Measurements from ENCODE around the gene SH3RF1. TPM values are rescaled to one million over a fixed set of nuclear protein-coding genes. Genes with fewer than 3 reads are reported as not detected.

Gene SH3RF1
- total and polyA plus RNA-seq, 2 experiments from 2014 or later: 7.8 to 12.4 TPM

DNA sequence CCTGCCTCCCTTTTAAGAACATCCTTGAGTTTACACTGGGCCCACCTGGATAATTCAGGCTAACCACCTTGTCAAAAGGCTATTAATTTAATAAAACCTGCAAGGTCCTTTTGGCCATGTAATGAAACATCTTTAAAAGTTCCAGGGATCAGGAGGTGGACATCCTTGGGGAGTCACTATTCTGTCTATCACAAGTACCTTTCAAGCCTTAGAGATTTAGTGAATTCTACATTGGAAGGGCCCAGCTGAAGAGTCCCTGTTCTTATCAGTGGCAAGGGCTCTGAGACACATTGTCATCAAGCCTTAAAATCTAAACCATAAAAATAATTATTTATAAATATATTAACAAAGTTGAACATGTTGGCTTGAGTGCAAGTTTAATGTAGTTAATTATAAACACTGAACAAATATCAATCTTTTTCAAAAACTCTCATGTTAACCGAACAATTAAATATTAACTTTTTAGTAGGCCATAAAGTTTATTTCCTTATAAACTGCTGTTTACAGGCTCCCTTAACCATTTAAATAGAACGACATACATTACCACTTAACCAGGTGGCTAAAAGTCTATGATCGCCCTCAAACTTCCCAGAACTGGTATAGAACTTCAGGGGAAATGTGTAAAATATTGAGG is 156.3 kb downstream of the SH3RF1 start:
- H3K4me1 Mint-ChIP-seq: peaks cover 17% of the 10 kb centered on the region
- no peaks in the 10 kb centered on the region for H3K27me3 Mint-ChIP-seq (ENCODE audit: insufficient read depth, low read depth, poor library complexity)
- Histone ChIP-seq H4K20me1 (replicated peaks; ENCODE audit: insufficient read depth) (no peaks in the 10 kb centered on the region), H3F3A (replicated peaks; ENCODE audit: low read depth) (no peaks in the 10 kb centered on the region), H3K27ac (ENCODE audit: low read depth) (no peak overlapping the region), H3K36me3 (ENCODE audit: insufficient read depth) (peaks cover 3% of the 10 kb centered on the region; the same call in 1 of the 2 replicates), H3K4me2 (no peak overlapping the region), H3K4me1 (ENCODE audit: insufficient read depth) (peaks cover 16% of the 10 kb centered on the region), H3K4me3 (no peak overlapping the region), H3K79me2 (replicated peaks; ENCODE audit: insufficient read depth) (no peaks in the 10 kb centered on the region), H3K27me3 (ENCODE audit: insufficient read depth) (no peaks in the 10 kb centered on the region), H3K9me2 (ENCODE audit: insufficient read depth) (peaks cover 3% of the 10 kb centered on the region; the same call in 1 of the 2 replicates), H2AFZ (no peak overlapping the region)
- no peaks in the 10 kb centered on the region for H3K9me3 Mint-ChIP-seq
- TF ChIP-seq JUNB (IDR thresholded peaks at IDR 0.05; ENCODE audit: unreplicated experiment): no peak
- TF ChIP-seq ZNF331 (CRISPR knock-in tag; IDR thresholded peaks at IDR 0.05; ENCODE audit: low read depth): no peak
- no peak for ATAC-seq
- peaks cover 37% of the 10 kb centered on the region for H3K36me3 Mint-ChIP-seq (ENCODE audit: low read depth)
- no peak for DNase-seq (ENCODE audit: low spot score)
- H3K27ac Mint-ChIP-seq: no peak overlapping the region
- no peak overlapping the region for H3K4me3 Mint-ChIP-seq

DNA sequence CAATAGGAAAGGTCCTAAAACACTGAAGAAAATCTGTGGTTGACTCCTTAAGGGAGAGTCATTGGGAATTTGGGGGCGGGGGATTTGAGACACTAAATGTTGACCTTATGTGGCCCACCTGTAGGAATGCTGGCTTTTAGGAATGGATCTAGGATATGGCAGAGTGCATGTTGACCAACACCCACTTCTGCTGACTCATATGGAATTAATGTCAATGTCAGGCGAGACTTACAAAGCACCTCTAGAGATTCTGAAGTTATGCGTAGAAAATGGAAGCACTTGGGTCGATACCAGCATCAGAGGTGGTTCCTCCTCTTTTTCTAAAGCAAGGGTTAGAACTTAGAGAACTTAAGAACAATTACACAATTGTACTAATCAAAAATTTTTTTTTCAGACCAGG is 160.1 kb downstream of the SH3RF1 start:
- no peak for DNase-seq (ENCODE audit: low spot score)
- no peak overlapping the region for H3K4me3 ChIP-seq
- peaks cover 17% of the 10 kb centered on the region for H3K4me1 Mint-ChIP-seq
- H3K27ac ChIP-seq (ENCODE audit: low read depth): no peak overlapping the region
- H3K4me2 ChIP-seq: no peak overlapping the region
- H3K4me3 Mint-ChIP-seq: no peak overlapping the region
- H3K36me3 Mint-ChIP-seq (ENCODE audit: low read depth): peaks cover 29% of the 10 kb centered on the region
- no peaks in the 10 kb centered on the region for H3K27me3 Mint-ChIP-seq (ENCODE audit: insufficient read depth, low read depth, poor library complexity)
- H3K4me1 ChIP-seq (ENCODE audit: insufficient read depth): peaks cover 16% of the 10 kb centered on the region
- H3K9me2 ChIP-seq (ENCODE audit: insufficient read depth): peaks cover 3% of the 10 kb centered on the region; the same call in 1 of the 2 replicates
- H3K36me3 ChIP-seq (ENCODE audit: insufficient read depth): peaks cover 7% of the 10 kb centered on the region; the same call in 1 of the 2 replicates
- H3K27me3 ChIP-seq (ENCODE audit: insufficient read depth): no peaks in the 10 kb centered on the region
- no peaks in the 10 kb centered on the region for H4K20me1 ChIP-seq (replicated peaks; ENCODE audit: insufficient read depth)
- H2AFZ ChIP-seq: no peak overlapping the region
- H3F3A ChIP-seq (replicated peaks; ENCODE audit: low read depth): no peaks in the 10 kb centered on the region
- H3K9me3 Mint-ChIP-seq: no peaks in the 10 kb centered on the region
- no peak overlapping the region for H3K27ac Mint-ChIP-seq
- H3K79me2 ChIP-seq (replicated peaks; ENCODE audit: insufficient read depth): no peaks in the 10 kb centered on the region
- no peak for ATAC-seq
- TF ChIP-seq, protein P1, sequence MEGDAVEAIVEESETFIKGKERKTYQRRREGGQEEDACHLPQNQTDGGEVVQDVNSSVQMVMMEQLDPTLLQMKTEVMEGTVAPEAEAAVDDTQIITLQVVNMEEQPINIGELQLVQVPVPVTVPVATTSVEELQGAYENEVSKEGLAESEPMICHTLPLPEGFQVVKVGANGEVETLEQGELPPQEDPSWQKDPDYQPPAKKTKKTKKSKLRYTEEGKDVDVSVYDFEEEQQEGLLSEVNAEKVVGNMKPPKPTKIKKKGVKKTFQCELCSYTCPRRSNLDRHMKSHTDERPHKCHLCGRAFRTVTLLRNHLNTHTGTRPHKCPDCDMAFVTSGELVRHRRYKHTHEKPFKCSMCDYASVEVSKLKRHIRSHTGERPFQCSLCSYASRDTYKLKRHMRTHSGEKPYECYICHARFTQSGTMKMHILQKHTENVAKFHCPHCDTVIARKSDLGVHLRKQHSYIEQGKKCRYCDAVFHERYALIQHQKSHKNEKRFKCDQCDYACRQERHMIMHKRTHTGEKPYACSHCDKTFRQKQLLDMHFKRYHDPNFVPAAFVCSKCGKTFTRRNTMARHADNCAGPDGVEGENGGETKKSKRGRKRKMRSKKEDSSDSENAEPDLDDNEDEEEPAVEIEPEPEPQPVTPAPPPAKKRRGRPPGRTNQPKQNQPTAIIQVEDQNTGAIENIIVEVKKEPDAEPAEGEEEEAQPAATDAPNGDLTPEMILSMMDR (conservative IDR thresholded peaks at IDR 0.05; ENCODE audit: low read depth in 2 of 2): no peak
- no peak for TF ChIP-seq EZH2phosphoT487 (IDR thresholded peaks at IDR 0.05; ENCODE audit: unreplicated experiment)
- TF ChIP-seq ZNF331 (CRISPR knock-in tag; IDR thresholded peaks at IDR 0.05; ENCODE audit: low read depth): no peak
- TF ChIP-seq NANOG (IDR thresholded peaks at IDR 0.05; ENCODE audit: borderline replicate concordance): no peak
- TF ChIP-seq, protein P2, sequence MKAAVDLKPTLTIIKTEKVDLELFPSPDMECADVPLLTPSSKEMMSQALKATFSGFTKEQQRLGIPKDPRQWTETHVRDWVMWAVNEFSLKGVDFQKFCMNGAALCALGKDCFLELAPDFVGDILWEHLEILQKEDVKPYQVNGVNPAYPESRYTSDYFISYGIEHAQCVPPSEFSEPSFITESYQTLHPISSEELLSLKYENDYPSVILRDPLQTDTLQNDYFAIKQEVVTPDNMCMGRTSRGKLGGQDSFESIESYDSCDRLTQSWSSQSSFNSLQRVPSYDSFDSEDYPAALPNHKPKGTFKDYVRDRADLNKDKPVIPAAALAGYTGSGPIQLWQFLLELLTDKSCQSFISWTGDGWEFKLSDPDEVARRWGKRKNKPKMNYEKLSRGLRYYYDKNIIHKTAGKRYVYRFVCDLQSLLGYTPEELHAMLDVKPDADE (IDR thresholded peaks at IDR 0.05): no peak
- TF ChIP-seq EZH2 (IDR thresholded peaks at IDR 0.05; ENCODE audit: low read depth, unreplicated experiment): no peak
- no peak for TF ChIP-seq JUNB (IDR thresholded peaks at IDR 0.05; ENCODE audit: unreplicated experiment)
- TF ChIP-seq, protein P3, sequence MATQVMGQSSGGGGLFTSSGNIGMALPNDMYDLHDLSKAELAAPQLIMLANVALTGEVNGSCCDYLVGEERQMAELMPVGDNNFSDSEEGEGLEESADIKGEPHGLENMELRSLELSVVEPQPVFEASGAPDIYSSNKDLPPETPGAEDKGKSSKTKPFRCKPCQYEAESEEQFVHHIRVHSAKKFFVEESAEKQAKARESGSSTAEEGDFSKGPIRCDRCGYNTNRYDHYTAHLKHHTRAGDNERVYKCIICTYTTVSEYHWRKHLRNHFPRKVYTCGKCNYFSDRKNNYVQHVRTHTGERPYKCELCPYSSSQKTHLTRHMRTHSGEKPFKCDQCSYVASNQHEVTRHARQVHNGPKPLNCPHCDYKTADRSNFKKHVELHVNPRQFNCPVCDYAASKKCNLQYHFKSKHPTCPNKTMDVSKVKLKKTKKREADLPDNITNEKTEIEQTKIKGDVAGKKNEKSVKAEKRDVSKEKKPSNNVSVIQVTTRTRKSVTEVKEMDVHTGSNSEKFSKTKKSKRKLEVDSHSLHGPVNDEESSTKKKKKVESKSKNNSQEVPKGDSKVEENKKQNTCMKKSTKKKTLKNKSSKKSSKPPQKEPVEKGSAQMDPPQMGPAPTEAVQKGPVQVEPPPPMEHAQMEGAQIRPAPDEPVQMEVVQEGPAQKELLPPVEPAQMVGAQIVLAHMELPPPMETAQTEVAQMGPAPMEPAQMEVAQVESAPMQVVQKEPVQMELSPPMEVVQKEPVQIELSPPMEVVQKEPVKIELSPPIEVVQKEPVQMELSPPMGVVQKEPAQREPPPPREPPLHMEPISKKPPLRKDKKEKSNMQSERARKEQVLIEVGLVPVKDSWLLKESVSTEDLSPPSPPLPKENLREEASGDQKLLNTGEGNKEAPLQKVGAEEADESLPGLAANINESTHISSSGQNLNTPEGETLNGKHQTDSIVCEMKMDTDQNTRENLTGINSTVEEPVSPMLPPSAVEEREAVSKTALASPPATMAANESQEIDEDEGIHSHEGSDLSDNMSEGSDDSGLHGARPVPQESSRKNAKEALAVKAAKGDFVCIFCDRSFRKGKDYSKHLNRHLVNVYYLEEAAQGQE (IDR thresholded peaks at IDR 0.05; ENCODE audit: unreplicated experiment): no peak
- TF ChIP-seq CREB1 (CRISPR knock-in tag; IDR thresholded peaks at IDR 0.05; ENCODE audit: low read depth): no peak
- TF ChIP-seq ZNF114 (CRISPR knock-in tag; IDR thresholded peaks at IDR 0.05): no peak
- no peak for TF ChIP-seq POLR2AphosphoS5 (IDR thresholded peaks at IDR 0.05; ENCODE audit: low read depth)

Data from GM23338 (cell line).